ENCODE results near the gene TPTE2. TPM values are rescaled to one million over a fixed set of nuclear protein-coding genes. Genes with fewer than 3 reads are reported as not detected.

Gene TPTE2
- total RNA-seq, 1 experiment from 2014 or later = not detected

DNA sequence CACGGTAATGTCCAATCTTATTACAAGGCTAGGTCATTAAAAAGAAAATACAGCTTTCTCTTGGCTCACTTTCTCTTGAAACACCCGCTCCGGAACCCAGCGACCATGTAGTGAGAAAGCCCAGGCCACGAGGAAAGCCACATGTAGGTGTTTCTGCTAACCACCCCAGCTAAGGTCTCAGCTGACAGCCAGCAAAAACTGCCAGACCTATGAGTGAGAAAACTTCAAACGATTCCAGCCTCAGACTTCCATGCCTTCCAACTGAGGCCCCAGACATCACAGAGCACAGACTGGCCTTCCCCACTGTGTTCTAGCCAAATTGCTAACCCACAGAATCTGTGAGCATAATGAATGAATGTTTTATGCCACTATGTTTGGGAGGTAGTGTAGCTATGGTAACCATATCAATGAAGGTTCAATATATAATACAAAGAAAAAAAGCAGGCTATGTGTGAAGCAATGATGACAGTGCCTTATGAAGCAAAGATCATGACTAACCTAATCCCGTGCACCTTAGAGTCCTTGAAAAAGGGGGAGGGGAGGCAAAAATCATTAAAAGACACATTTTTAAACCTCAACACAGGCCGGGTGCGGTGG is 11.9 kb upstream of the TPTE2 start:
- H3K27ac ChIP-seq (ENCODE audit: low read length) = no peak overlapping the region
- intact Hi-C loops (cut with micrococcal nuclease; ENCODE audit: unreplicated experiment) = no loop called here
- ChIA-PET POLR2A (no interaction called here), CTCF (no interaction called here)
- H3K4me3 ChIP-seq (ENCODE audit: low read depth in 2 of 2, low read length in 2 of 2) = no peak overlapping the region
- no peaks in the 10 kb centered on the region for H3K36me3 ChIP-seq (ENCODE audit: control insufficient read depth, insufficient read depth, low read length)
- DNase-seq (ENCODE audit: low read depth, low spot score) (no peak), ATAC-seq (no peak)
- no peaks in the 10 kb centered on the region for H3K9me3 ChIP-seq (ENCODE audit: control insufficient read depth, insufficient read depth, low read depth, low read length)
- no peaks in the 10 kb centered on the region for H3K27me3 ChIP-seq (ENCODE audit: control insufficient read depth, insufficient read depth, low read length)
- no TSS peak for BruUV-seq (replicated peaks)
- H3K4me1 ChIP-seq (ENCODE audit: control insufficient read depth, insufficient read depth, low read length) = no peaks in the 10 kb centered on the region
- in situ Hi-C loops (cut with HindIII; ENCODE audit: low pct_unique_long_range_greater_than_20kb, low sequenced_read_pairs) = no loop called here
- TF ChIP-seq POLR2AphosphoS5 (IDR thresholded peaks at IDR 0.05; ENCODE audit: low read depth, low read length) = no peak

DNA sequence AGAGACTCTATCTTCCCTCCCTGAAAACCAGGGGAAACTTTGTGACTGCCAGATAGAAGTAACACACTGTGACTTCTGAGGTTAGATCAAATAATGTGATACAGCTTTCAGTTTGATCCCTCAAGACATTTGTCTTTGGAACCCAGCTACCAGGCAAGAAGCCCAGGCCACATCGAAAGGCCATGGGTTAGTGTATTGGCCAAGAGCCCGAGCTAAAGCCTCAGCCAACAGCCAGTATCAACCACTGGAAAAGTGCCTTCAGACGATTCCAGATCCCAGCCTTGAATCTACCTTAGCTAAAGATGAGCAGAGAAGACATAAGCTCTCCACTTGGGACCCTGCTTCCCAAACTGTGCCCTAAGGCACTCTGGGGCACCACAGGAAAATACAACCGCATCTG is 10.9 kb upstream of the TPTE2 start:
- ChIA-PET CTCF (no interaction called here), POLR2A (no interaction called here)
- Histone ChIP-seq H3K4me1 (ENCODE audit: control insufficient read depth, insufficient read depth, low read length) (no peaks in the 10 kb centered on the region), H3K27ac (ENCODE audit: low read length) (no peak overlapping the region), H3K36me3 (ENCODE audit: control insufficient read depth, insufficient read depth, low read length) (no peaks in the 10 kb centered on the region), H3K27me3 (ENCODE audit: control insufficient read depth, insufficient read depth, low read length) (no peaks in the 10 kb centered on the region), H3K9me3 (ENCODE audit: control insufficient read depth, insufficient read depth, low read depth, low read length) (no peaks in the 10 kb centered on the region), H3K4me3 (ENCODE audit: low read depth in 2 of 2, low read length in 2 of 2) (no peak overlapping the region)
- BruUV-seq (replicated peaks) = no TSS peak
- intact Hi-C loops (cut with micrococcal nuclease; ENCODE audit: unreplicated experiment) = no loop called here
- TF ChIP-seq, protein P1, sequence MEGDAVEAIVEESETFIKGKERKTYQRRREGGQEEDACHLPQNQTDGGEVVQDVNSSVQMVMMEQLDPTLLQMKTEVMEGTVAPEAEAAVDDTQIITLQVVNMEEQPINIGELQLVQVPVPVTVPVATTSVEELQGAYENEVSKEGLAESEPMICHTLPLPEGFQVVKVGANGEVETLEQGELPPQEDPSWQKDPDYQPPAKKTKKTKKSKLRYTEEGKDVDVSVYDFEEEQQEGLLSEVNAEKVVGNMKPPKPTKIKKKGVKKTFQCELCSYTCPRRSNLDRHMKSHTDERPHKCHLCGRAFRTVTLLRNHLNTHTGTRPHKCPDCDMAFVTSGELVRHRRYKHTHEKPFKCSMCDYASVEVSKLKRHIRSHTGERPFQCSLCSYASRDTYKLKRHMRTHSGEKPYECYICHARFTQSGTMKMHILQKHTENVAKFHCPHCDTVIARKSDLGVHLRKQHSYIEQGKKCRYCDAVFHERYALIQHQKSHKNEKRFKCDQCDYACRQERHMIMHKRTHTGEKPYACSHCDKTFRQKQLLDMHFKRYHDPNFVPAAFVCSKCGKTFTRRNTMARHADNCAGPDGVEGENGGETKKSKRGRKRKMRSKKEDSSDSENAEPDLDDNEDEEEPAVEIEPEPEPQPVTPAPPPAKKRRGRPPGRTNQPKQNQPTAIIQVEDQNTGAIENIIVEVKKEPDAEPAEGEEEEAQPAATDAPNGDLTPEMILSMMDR (IDR thresholded peaks at IDR 0.05) = no peak
- DNase-seq (ENCODE audit: low read depth, low spot score) (no peak), ATAC-seq (no peak)
- in situ Hi-C loops (cut with HindIII; ENCODE audit: low pct_unique_long_range_greater_than_20kb, low sequenced_read_pairs) = no loop called here

DNA sequence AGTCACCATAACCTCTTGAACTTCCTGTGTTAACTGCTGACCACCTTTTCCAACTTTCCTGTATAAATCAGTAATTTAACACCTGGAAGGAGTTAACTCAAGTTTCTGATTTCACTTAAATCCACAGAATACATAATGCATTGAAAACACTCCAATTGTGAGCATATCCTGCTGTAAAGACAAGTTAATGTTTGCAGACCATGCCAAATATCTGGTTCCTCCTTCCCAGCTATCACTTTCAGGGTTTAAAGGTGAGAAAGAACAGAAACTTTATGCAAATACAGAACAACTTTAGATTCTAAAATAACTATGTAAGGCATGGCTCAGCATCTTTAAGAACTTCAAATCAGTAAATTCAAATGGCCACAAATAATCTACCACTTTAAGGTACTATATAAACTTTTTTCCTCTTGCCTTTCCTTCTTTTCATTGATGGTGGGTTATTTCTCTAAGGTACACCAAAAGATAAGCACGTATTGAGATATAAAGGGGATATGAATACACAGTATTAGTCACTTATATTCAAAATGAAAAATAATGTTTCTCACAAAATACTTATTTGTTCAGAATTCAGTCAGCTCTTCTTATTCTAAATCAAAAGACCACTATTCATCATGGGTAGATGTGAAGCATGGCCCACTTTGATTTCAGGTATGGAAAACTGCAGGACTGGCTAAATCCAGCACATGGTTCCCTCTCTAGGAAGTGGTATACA is 6.6 kb upstream of the TPTE2 start:
- no peak for ATAC-seq
- no peak overlapping the region for H3K27ac ChIP-seq (ENCODE audit: low read length)
- no TSS peak for BruUV-seq (replicated peaks)
- intact Hi-C loops (cut with micrococcal nuclease; ENCODE audit: unreplicated experiment) = no loop called here
- no peaks in the 10 kb centered on the region for H3K27me3 ChIP-seq (ENCODE audit: control insufficient read depth, insufficient read depth, low read length)
- no peak overlapping the region for H3K4me3 ChIP-seq (ENCODE audit: low read depth in 2 of 2, low read length in 2 of 2)
- DNase-seq (ENCODE audit: low read depth, low spot score) = no peak
- CTCF ChIA-PET = no interaction called here
- no peaks in the 10 kb centered on the region for H3K36me3 ChIP-seq (ENCODE audit: control insufficient read depth, insufficient read depth, low read length)
- TF ChIP-seq TCF7L2 (IDR thresholded peaks at IDR 0.05; ENCODE audit: low read depth, low read length) (no peak), SIN3A (IDR thresholded peaks at IDR 0.05; ENCODE audit: borderline replicate concordance, insufficient read depth, low read depth, low read length) (no peak), POLR2AphosphoS5 (IDR thresholded peaks at IDR 0.05; ENCODE audit: low read depth, low read length) (no peak)
- TF ChIP-seq, protein P1 (IDR thresholded peaks at IDR 0.05) = no peak
- TF ChIP-seq, protein P2, sequence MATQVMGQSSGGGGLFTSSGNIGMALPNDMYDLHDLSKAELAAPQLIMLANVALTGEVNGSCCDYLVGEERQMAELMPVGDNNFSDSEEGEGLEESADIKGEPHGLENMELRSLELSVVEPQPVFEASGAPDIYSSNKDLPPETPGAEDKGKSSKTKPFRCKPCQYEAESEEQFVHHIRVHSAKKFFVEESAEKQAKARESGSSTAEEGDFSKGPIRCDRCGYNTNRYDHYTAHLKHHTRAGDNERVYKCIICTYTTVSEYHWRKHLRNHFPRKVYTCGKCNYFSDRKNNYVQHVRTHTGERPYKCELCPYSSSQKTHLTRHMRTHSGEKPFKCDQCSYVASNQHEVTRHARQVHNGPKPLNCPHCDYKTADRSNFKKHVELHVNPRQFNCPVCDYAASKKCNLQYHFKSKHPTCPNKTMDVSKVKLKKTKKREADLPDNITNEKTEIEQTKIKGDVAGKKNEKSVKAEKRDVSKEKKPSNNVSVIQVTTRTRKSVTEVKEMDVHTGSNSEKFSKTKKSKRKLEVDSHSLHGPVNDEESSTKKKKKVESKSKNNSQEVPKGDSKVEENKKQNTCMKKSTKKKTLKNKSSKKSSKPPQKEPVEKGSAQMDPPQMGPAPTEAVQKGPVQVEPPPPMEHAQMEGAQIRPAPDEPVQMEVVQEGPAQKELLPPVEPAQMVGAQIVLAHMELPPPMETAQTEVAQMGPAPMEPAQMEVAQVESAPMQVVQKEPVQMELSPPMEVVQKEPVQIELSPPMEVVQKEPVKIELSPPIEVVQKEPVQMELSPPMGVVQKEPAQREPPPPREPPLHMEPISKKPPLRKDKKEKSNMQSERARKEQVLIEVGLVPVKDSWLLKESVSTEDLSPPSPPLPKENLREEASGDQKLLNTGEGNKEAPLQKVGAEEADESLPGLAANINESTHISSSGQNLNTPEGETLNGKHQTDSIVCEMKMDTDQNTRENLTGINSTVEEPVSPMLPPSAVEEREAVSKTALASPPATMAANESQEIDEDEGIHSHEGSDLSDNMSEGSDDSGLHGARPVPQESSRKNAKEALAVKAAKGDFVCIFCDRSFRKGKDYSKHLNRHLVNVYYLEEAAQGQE (IDR thresholded peaks at IDR 0.05; ENCODE audit: insufficient read depth in 1 of 2, low read depth in 2 of 2, low read length in 1 of 2) = no peak
- in situ Hi-C loops (cut with HindIII; ENCODE audit: low pct_unique_long_range_greater_than_20kb, low sequenced_read_pairs) = no loop called here
- POLR2A ChIA-PET = no interaction called here
- H3K9me3 ChIP-seq (ENCODE audit: control insufficient read depth, insufficient read depth, low read depth, low read length) = no peaks in the 10 kb centered on the region
- no peaks in the 10 kb centered on the region for H3K4me1 ChIP-seq (ENCODE audit: control insufficient read depth, insufficient read depth, low read length)
